ENCODE data around the gene ARMC5.

Gene ARMC5

DNA sequence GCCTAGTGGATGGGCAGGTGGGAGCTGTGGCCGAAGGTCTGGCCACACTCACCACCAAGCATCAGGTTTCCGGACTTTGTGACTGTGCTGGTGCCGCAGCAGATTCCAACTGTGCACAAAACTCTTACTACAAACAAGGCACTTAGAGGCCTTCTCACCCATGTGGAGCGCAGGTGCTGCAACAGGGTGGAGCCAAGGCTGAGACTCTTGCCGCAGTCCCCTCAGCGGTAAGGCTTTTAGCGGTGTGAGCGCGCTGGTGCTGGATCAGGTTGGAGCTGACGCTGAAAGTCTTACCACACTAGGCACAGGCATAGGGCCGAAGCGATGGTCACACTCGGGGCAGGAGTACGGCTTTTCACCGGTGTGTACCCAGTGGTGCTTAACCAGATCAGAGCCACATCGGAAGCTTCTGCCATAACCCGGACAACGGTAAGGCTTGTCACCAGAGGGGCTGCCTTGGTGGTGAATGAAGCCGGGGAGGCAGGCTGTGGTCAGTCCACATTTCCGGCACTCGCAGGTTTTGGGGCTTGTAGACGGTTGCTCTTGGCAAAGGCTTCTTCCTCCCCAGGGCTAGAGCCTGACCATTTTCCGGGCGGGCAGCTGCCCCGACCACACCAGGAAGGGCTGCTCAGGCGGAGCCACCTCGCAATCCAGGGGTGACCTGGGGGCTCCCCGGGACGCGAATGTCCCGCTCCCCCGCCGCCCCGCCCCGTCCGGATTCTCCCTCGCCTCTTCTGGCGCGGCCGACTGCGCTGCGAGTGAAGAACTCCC, 1.0 kb upstream of the ARMC5 start:
- TF ChIP-seq, protein P1, sequence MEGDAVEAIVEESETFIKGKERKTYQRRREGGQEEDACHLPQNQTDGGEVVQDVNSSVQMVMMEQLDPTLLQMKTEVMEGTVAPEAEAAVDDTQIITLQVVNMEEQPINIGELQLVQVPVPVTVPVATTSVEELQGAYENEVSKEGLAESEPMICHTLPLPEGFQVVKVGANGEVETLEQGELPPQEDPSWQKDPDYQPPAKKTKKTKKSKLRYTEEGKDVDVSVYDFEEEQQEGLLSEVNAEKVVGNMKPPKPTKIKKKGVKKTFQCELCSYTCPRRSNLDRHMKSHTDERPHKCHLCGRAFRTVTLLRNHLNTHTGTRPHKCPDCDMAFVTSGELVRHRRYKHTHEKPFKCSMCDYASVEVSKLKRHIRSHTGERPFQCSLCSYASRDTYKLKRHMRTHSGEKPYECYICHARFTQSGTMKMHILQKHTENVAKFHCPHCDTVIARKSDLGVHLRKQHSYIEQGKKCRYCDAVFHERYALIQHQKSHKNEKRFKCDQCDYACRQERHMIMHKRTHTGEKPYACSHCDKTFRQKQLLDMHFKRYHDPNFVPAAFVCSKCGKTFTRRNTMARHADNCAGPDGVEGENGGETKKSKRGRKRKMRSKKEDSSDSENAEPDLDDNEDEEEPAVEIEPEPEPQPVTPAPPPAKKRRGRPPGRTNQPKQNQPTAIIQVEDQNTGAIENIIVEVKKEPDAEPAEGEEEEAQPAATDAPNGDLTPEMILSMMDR (IDR thresholded peaks at IDR 0.05), result no peak
- H3K27ac ChIP-seq, result peak overlapping the region; percentile 90 to 98
- no peak for DNase-seq (ENCODE audit: low spot score)
- peak overlapping the region; percentile 77 for H3K4me3 ChIP-seq

DNA sequence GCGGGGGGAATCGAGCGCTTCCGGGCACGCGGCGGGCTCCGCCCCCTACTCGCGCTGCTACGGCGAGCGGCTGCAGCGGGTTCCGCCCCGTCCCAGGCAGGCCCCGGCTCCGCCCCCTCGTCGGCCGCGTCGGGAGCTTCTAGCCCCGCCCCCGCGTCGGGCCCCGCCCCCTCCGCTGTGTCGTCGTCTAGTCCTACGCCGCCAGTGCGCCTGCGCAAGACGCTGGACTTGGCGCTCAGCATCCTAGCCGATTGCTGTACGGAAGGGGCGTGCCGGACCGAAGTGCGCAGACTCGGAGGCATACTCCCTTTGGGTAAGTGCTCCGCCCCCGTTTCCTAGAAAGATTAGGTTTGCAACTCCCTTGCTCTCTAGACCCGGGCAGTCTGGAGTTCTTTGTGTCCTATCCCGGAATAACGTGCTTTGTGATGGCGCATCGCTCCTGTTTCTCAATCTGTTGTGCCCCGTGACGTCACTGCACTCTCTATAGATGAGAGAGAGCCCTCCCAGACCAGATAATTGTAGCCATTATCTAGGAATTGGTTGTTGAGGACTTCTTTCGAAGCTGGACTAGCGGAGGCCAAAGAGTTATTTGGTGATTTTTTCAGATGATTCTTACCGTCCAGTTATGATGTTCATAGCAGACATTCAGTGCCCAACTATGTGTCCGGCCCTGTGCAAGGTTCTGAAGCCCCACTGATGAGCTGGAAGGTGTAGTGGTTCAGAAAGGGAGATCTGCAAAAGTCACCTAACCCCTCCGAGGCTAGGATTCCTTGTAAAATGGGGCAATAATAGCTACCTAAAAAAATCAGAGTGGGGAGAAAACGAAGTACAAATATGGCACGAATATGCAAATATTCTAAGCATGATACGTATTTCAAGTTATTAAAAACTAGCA, 633 bp downstream of the ARMC5 start:
- peak overlapping the region; percentile 77 for H3K4me3 ChIP-seq
- DNase-seq (ENCODE audit: low spot score), result peak; percentile 100
- TF ChIP-seq, protein P1 (IDR thresholded peaks at IDR 0.05), result no peak
- peak overlapping the region; percentile 90 to 98 for H3K27ac ChIP-seq

DNA sequence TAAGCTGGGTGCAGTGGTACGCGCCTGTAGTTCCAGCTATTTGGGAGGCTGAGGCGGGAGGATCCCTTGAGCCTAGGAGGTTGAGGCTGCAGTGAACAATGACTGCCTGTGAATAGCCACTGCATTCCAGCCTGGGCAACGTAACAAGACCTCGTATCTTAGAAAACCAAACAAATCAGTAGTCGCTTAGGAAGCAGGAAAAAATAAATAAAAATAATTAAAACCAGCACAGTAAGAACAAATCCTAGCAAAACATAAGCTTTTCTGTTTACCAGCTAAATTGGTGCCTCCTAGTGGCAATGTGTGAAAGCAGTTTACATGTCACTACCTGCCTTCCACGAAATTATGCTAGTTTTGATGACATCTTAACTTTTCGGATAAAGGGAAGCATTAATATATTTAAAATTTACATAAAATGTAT, 1.3 kb downstream of the ARMC5 start:
- Histone ChIP-seq H3K27ac (peak overlapping the region; percentile 90 to 98), H3K4me3 (peak overlapping the region; percentile 77)
- DNase-seq (ENCODE audit: low spot score), result no peak

DNA sequence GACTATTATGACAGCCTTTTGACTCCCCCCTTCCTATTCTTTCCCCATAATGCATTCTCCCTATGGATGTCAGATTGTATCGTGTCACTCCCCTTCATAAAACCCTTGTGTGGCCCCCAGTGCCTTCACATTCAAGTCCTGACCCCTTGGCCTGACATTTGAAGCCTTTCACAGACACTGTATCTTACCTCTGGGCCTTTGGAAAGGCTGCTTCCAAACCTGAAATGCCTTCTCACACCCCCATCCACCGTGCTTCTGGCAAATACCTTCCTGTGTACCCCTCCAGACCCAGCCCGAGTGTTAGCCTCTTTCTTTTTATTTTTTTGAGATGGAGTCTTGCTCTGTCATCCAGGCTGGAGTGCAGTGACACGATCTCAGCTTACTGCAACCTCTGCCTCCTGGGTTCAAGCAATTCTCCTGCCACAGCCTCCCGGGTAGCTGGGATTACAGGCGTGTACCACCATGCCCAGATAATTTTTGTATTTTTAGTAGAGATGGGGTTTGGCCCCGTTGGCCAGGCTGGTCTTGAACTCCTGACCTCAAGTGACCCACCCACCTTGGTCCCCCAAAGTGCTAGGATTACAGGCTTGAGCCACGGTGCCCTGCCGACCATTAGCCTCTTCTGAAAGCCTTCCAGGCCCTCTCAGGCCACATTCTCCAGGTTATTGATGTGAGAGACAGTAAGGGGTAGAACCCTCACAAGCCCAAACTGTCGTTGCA, 2.1 kb downstream of the ARMC5 start:
- H3K27ac ChIP-seq, result no peak overlapping the region
- DNase-seq (ENCODE audit: low spot score), result no peak

More for the DNA sequence above, 1.3 kb downstream of the ARMC5 start:
- TF ChIP-seq, protein P1 (IDR thresholded peaks at IDR 0.05), result peak; percentile 42

DNA sequence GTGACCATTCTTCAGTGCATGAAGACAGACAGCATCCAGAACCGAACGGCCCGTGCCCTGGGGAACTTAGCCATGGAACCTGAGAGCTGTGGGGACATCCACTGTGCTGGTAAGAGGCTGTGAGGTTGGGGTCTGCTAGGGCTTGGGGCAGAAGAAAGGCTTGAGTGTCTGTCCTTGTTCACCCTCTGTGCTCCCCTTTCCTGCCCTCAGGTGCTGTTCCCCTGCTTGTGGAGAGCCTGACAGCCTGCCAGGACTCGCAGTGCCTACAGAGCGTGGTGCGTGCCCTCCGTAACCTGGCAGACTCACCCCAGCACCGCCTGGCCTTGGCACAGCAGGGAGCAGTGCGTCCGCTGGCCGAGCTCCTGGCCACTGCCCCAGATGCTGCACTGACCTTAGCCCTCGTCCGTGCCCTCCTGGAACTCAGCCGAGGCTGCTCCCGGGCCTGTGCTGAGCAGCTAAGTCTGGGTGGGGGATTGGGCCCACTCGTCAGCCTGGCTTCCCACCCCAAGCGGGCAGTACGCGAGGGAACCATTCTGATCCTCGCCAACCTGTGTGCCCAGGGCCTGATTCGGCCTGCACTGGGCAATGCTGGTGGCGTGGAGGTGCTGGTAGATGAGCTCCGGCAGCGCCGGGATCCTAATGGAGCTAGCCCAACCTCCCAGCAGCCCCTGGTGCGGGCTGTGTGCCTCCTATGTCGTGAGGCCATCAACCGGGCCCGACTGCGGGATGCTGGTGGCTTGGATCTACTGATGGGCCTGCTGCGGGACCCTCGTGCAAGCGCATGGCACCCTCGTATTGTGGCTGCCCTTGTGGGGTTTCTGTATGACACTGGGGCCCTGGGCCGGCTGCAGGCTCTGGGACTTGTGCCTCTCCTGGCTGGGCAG, 2.9 kb downstream of the ARMC5 start:
- H3K4me3 ChIP-seq, result no peak overlapping the region
- no peak for DNase-seq (ENCODE audit: low spot score)
- TF ChIP-seq, protein P1 (IDR thresholded peaks at IDR 0.05), result no peak
- H3K27ac ChIP-seq, result no peak overlapping the region

More for the DNA sequence above, 2.1 kb downstream of the ARMC5 start:
- no peak overlapping the region for H3K4me3 ChIP-seq
- TF ChIP-seq, protein P1 (IDR thresholded peaks at IDR 0.05), result no peak

DNA sequence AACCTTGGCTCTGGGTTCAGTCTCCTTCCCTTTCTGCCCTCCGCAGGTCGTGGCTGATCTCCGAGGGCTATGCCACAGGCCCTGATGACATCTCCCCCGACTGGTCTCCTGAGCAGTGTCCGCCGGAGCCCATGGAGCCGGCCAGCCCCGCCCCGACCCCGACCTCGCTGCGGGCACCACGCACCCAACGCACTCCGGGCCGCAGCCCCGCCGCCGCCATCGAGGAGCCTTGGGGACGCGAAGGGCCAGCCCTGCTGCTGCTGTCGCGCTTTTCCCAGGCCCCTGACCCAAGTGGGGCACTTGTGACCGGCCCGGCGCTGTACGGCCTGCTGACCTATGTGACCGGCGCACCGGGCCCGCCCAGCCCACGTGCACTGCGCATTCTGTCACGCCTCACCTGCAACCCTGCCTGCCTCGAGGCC, 5.1 kb downstream of the ARMC5 start:
- H3K27ac ChIP-seq, result no peak overlapping the region
- TF ChIP-seq, protein P1 (IDR thresholded peaks at IDR 0.05), result no peak
- no peak for DNase-seq (ENCODE audit: low spot score)
- H3K4me3 ChIP-seq, result no peak overlapping the region
